Activated CD8-positive, alpha-beta T cell treated with anti-CD3 and anti-CD28 coated beads for 36 hours (primary cell): Measurements from ENCODE around the gene AMPH. TPM values are rescaled to one million over a fixed set of nuclear protein-coding genes. Genes with fewer than 3 reads are reported as not detected.

Experiments
- ATAC-seq: fragments of 200-7000 bp; cut with Tn5 transposase; one replicate; pipeline ENCODE4 v1.10.0; 2021; ENCODE audit warnings: mild to moderate bottlenecking, moderate library complexity
- CTCF ChIA-PET: fragments of 350-600 bp; sonication (Branson Sonifier 250); formaldehyde crosslinking; loops from one replicate; lab custom pipeline; 2021; ENCODE audit warnings: antibody characterized with exemption; lab: Charles Lee
- POLR2A ChIA-PET: fragments of 350-600 bp; sonication (Branson Sonifier 250); formaldehyde crosslinking; loops from one replicate; lab custom pipeline; 2021; ENCODE audit warnings: antibody characterized with exemption; lab: Charles Lee
- DNase-seq: peaks from one replicate; pipeline ENCODE4 v3.0.0-alpha.2; 2020
- H3K27ac Mint-ChIP-seq: one replicate; pipeline ENCODE4 v1.8.0; 2021; ENCODE audit warnings: mild to moderate bottlenecking, mixed read lengths
- H3K27me3 Mint-ChIP-seq: one replicate; pipeline ENCODE4 v1.8.0; 2021; ENCODE audit warnings: mixed read lengths
- H3K36me3 Mint-ChIP-seq: one replicate; pipeline ENCODE4 v1.8.0; 2021; ENCODE audit warnings: low read depth, mixed read lengths
- H3K4me1 Mint-ChIP-seq: one replicate; pipeline ENCODE4 v1.8.0; 2021; ENCODE audit warnings: low read depth, mixed read lengths
- H3K4me3 Mint-ChIP-seq: one replicate; pipeline ENCODE4 v1.8.0; 2021; ENCODE audit warnings: mild to moderate bottlenecking, moderate library complexity, mixed read lengths
- H3K9me3 Mint-ChIP-seq: one replicate; pipeline ENCODE4 v1.8.0; 2021; ENCODE audit warnings: mixed read lengths
- CTCF ChIP-seq: fragments of 200-600 bp; IDR thresholded peaks from one replicate; pipeline ENCODE4 v1.8.0; 2022; ENCODE audit warnings: antibody characterized with exemption, mild to moderate bottlenecking
- intact Hi-C: fragments of 100-400 bp; cut with micrococcal nuclease; formaldehyde crosslinking; loops from one replicate; pipeline ENCODE4 v1.10.0; 2022
- total RNA-seq, 2 experiments: library from RNA; stranded (reverse); gene quantifications; one replicate each; pipeline ENCODE4 v1.2.3, GENCODE V29; 2021

AMPH gene
- total RNA-seq, 2 experiments from 2014 or later = not detected

DNA sequence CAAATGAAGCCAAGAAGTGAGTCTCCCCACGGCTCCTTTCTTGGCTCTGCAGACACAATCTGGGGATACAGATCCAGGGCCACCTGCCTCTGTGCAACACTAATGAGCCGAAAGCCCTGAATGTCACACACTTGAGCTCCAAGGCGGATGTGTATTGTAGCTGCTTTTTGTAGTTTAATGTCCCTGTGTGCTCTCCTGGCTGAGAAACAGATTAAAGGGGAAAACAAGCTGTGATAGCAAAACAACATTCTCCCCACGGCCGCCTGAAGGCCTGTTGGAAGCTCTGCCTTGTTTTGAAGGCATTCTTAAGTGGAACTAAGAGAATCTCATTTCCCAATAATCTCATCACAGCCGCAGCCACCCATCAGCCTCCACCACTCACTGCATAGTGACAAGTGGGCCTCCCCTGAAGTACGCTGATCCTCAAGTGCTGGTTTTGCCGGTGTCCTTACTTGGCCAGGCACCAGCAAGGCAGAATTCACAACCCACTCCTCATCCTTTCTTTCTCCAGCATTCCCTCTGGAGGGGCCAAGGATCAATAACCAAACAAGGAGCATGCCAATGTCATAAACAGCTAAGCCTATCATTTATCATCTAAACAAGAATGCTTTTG, 44.4 kb upstream of the AMPH start:
- ChIA-PET CTCF (no interaction called here), POLR2A (no interaction called here)
- H3K27me3 Mint-ChIP-seq = peaks cover 8% of the 10 kb centered on the region
- H3K36me3 Mint-ChIP-seq = no peaks in the 10 kb centered on the region
- no peak overlapping the region for H3K27ac Mint-ChIP-seq
- TF ChIP-seq CTCF = no peak
- no peaks in the 10 kb centered on the region for H3K4me1 Mint-ChIP-seq
- ATAC-seq = no peak
- H3K4me3 Mint-ChIP-seq = no peak overlapping the region
- no peaks in the 10 kb centered on the region for H3K9me3 Mint-ChIP-seq
- DNase-seq = no peak
- intact Hi-C loops = no loop called here

DNA sequence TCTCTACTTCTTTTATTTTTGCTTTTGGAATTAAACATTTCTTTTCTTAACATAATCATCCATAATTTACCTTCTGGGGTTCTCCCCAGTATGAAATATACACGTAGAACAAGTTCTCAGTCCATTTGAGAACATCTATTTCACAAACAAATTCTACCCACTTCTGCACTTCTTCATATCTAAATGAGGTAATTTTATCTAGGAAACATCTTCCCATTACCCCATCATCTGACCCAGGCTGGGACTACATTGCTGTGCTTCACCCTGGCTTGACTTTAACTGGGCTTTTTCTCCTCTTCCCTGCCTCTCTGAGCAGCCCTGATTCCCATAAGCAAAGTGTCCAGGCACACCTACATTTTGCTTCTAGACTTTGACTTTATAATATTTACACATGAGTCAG, 43.3 kb upstream of the AMPH start:
- no peak for DNase-seq
- intact Hi-C loops = no loop called here
- H3K4me1 Mint-ChIP-seq = no peaks in the 10 kb centered on the region
- ChIA-PET POLR2A (no interaction called here), CTCF (no interaction called here)
- peaks cover 10% of the 10 kb centered on the region for H3K27me3 Mint-ChIP-seq
- H3K9me3 Mint-ChIP-seq = no peaks in the 10 kb centered on the region
- no peak overlapping the region for H3K27ac Mint-ChIP-seq
- no peak for TF ChIP-seq CTCF
- ATAC-seq = no peak
- no peaks in the 10 kb centered on the region for H3K36me3 Mint-ChIP-seq
- H3K4me3 Mint-ChIP-seq = no peak overlapping the region

- Mint-ChIP-seq H3K4me1 (no peaks in the 10 kb centered on the region), H3K36me3 (no peaks in the 10 kb centered on the region), H3K27ac (no peak overlapping the region), H3K27me3 (peaks cover 10% of the 10 kb centered on the region), H3K9me3 (no peaks in the 10 kb centered on the region), H3K4me3 (no peak overlapping the region)
- no peak for TF ChIP-seq CTCF
- CTCF ChIA-PET = interaction anchor here (1.0 kb wide), 1 partner anchor 9 kb away, joined by 3 read pairs; no protein-coding TSS in a partner anchor
- DNase-seq (no peak), ATAC-seq (no peak)
- intact Hi-C loops = no loop called here
- POLR2A ChIA-PET = no interaction called here
These were observed 42.6 kb upstream of the AMPH start for GRCh38 chr7:38673795-38674194.

DNA sequence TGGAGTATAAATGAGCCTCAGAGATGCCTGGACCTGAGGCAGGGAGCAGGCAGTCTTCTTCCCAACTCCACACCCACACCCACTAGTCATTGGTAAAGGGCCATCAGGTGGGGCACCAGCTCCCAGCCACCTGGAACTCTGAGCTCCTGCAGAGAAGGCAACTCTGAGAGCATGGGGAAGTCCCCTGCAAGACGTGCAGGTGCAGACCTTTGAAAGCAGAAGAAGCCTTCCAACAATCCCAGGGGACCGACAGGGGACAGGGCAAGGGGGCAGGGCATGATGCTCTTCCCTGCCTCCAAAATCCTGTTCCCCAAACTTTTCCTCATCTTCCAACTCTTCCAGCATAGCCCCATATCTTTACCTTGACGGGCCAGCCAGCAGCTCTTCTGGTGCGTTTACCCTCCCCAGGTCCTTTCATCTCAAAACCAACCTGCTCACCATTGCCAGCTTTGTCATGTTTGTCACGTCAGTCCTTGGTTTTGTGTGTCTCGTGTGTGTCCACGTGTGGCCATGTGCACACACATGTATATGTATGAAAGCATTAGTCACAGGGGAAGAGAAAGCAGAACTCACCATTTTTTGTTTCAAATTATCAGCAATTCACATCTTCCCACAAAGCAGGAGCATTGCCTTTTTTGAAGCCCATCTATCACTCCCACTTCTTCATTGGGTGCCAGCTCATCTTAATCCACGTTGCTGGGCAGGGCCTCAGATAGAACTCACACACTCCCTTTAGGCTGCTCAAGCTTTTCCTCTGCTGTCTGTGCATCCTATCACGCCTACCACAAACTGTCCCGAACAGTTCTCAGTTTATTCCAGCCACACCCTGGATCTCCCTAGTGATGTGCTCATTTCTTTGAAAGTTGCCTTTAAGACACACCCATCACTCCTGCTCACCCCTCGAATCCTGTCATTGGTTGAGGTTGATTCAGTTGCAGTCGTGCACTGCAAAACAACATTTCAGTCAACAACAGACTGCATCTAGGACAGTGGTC, 41.0 kb upstream of the AMPH start:
- no peak overlapping the region for H3K27ac Mint-ChIP-seq
- CTCF ChIA-PET = interaction anchor here (1.4 to 1.8 kb wide), 2 partner anchors 11 to 273 kb away, joined by 3 to 8 read pairs; no protein-coding TSS in a partner anchor
- H3K27me3 Mint-ChIP-seq = peaks cover 12% of the 10 kb centered on the region
- intact Hi-C loops = no loop called here
- TF ChIP-seq CTCF = no peak
- DNase-seq = peak; percentile 3
- no peaks in the 10 kb centered on the region for H3K36me3 Mint-ChIP-seq
- H3K9me3 Mint-ChIP-seq = no peaks in the 10 kb centered on the region
- no peak overlapping the region for H3K4me3 Mint-ChIP-seq
- H3K4me1 Mint-ChIP-seq = no peaks in the 10 kb centered on the region
- no peak for ATAC-seq
- POLR2A ChIA-PET = no interaction called here
